ENCODE results near the gene KCNIP4. TPM values are rescaled to one million over a fixed set of nuclear protein-coding genes. Genes with fewer than 3 reads are reported as not detected.

Gene KCNIP4
- total and polyA plus RNA-seq, 2 experiments from 2014 or later, result 0.69 to 1.00 TPM

DNA sequence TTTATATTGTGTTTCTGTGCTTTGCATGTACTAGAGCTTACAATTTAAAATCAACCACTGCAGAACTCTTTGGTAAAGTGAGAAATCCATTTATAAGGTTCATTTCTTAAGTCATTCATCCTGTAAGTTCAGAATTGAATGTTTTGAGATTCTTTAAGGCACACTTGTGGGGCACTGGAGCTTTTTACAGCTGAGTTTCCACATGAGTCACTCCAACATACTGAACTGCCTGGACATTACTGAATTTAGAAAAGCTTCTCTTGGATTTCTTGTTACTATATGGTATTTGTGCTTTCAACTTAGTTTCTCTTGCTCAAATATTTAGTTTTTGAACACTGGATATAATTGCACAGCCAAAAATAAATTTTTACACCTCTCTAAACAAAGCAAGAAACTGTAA lies 1022.0 kb downstream of the KCNIP4 start:
- no peak overlapping the region for H3K4me3 ChIP-seq
- H3K36me3 ChIP-seq (replicated peaks; ENCODE audit: insufficient read depth, low read depth), result no peaks in the 10 kb centered on the region
- no peak overlapping the region for H2AFZ ChIP-seq
- H3K79me2 ChIP-seq, result no peaks in the 10 kb centered on the region
- H4K20me1 ChIP-seq (ENCODE audit: insufficient read depth, poor library complexity, severe bottlenecking), result no peaks in the 10 kb centered on the region
- H3K9me3 ChIP-seq (ENCODE audit: low read depth), result no peaks in the 10 kb centered on the region
- H3K4me1 ChIP-seq (ENCODE audit: insufficient read depth), result no peaks in the 10 kb centered on the region
- H3K27ac ChIP-seq, result no peak overlapping the region
- no peak overlapping the region for H3K4me2 ChIP-seq
- TF ChIP-seq EZH2 (IDR thresholded peaks at IDR 0.05; ENCODE audit: borderline replicate concordance) (no peak), EZH2phosphoT487 (IDR thresholded peaks at IDR 0.05; ENCODE audit: low read depth, severe bottlenecking, unreplicated experiment) (no peak)
- TF ChIP-seq, protein P1, sequence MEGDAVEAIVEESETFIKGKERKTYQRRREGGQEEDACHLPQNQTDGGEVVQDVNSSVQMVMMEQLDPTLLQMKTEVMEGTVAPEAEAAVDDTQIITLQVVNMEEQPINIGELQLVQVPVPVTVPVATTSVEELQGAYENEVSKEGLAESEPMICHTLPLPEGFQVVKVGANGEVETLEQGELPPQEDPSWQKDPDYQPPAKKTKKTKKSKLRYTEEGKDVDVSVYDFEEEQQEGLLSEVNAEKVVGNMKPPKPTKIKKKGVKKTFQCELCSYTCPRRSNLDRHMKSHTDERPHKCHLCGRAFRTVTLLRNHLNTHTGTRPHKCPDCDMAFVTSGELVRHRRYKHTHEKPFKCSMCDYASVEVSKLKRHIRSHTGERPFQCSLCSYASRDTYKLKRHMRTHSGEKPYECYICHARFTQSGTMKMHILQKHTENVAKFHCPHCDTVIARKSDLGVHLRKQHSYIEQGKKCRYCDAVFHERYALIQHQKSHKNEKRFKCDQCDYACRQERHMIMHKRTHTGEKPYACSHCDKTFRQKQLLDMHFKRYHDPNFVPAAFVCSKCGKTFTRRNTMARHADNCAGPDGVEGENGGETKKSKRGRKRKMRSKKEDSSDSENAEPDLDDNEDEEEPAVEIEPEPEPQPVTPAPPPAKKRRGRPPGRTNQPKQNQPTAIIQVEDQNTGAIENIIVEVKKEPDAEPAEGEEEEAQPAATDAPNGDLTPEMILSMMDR (IDR thresholded peaks at IDR 0.05; ENCODE audit: poor library complexity), result no peak
- no peaks in the 10 kb centered on the region for H3K9me2 ChIP-seq (replicated peaks; ENCODE audit: insufficient read depth)
- no peaks in the 10 kb centered on the region for H3K27me3 ChIP-seq
- no peak for DNase-seq (ENCODE audit: low spot score)

DNA sequence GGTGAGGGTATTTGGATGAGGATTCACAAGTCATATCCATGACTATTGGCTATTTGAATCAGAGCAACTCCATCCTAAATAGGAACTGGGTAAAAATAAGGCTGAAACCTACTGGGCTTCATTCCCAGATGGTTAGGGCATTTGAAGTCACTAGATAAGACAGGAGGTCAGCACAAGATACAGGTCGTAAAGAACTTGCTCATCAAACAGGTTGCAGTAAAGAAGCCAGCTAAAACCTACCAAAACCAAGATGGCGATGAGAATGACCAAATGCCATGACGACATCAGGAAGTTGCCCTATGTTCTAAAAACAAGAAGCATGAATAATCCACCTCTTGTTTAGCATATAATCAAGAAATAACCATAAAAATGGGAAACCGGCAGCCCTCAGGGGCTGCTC lies 1023.4 kb downstream of the KCNIP4 start:
- H3K36me3 ChIP-seq (replicated peaks; ENCODE audit: insufficient read depth, low read depth), result no peaks in the 10 kb centered on the region
- H3K9me3 ChIP-seq (ENCODE audit: low read depth), result no peaks in the 10 kb centered on the region
- H3K4me2 ChIP-seq, result no peak overlapping the region
- 94% methylated on average over 4 of the region's 4 CpGs for WGBS (ENCODE audit: low lambda C conversion rate, missing lambda C conversion rate)
- H3K27me3 ChIP-seq, result no peaks in the 10 kb centered on the region
- TF ChIP-seq EZH2 (IDR thresholded peaks at IDR 0.05; ENCODE audit: borderline replicate concordance), result no peak
- TF ChIP-seq EZH2phosphoT487 (IDR thresholded peaks at IDR 0.05; ENCODE audit: low read depth, severe bottlenecking, unreplicated experiment), result no peak
- TF ChIP-seq, protein P1 (IDR thresholded peaks at IDR 0.05; ENCODE audit: poor library complexity), result no peak
- H3K4me3 ChIP-seq, result no peak overlapping the region
- no peaks in the 10 kb centered on the region for H4K20me1 ChIP-seq (ENCODE audit: insufficient read depth, poor library complexity, severe bottlenecking)
- DNase-seq (ENCODE audit: low spot score), result no peak
- no peaks in the 10 kb centered on the region for H3K9me2 ChIP-seq (replicated peaks; ENCODE audit: insufficient read depth)
- H3K27ac ChIP-seq, result no peak overlapping the region
- H3K79me2 ChIP-seq, result no peaks in the 10 kb centered on the region
- no peak overlapping the region for H2AFZ ChIP-seq
- no peaks in the 10 kb centered on the region for H3K4me1 ChIP-seq (ENCODE audit: insufficient read depth)

DNA sequence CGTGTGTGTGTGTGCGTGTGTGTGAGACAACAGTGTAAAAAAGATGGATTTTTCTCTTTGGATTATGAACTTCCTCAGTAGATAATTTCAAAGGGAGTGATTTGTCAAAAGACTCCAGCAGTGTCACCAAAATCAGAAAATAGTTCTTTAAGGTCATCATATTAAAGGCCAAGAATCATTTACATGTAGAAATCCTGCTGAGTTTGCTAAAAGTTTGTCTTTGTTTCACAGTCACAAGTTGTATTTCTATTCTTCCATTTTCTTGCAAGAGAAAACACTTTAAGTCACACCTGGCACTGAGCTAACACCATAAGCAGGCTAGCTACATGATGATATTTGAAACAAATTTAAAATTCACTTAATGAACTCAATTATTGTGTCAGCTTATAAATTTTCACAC lies 1025.6 kb downstream of the KCNIP4 start:
- no peak overlapping the region for H3K27ac ChIP-seq
- no peaks in the 10 kb centered on the region for H3K9me2 ChIP-seq (replicated peaks; ENCODE audit: insufficient read depth)
- TF ChIP-seq EZH2 (IDR thresholded peaks at IDR 0.05; ENCODE audit: borderline replicate concordance) (no peak), EZH2phosphoT487 (IDR thresholded peaks at IDR 0.05; ENCODE audit: low read depth, severe bottlenecking, unreplicated experiment) (no peak)
- TF ChIP-seq, protein P1 (IDR thresholded peaks at IDR 0.05; ENCODE audit: poor library complexity), result no peak
- H3K79me2 ChIP-seq, result no peaks in the 10 kb centered on the region
- no peak overlapping the region for H3K4me2 ChIP-seq
- H3K9me3 ChIP-seq (ENCODE audit: low read depth), result no peaks in the 10 kb centered on the region
- H4K20me1 ChIP-seq (ENCODE audit: insufficient read depth, poor library complexity, severe bottlenecking), result no peaks in the 10 kb centered on the region
- no peak for DNase-seq (ENCODE audit: low spot score)
- H3K4me3 ChIP-seq, result no peak overlapping the region
- no peaks in the 10 kb centered on the region for H3K4me1 ChIP-seq (ENCODE audit: insufficient read depth)
- H3K36me3 ChIP-seq (replicated peaks; ENCODE audit: insufficient read depth, low read depth), result no peaks in the 10 kb centered on the region
- no peaks in the 10 kb centered on the region for H3K27me3 ChIP-seq
- 85% methylated on average over 2 of the region's 2 CpGs for WGBS (ENCODE audit: low lambda C conversion rate, missing lambda C conversion rate)
- H2AFZ ChIP-seq, result no peak overlapping the region

DNA sequence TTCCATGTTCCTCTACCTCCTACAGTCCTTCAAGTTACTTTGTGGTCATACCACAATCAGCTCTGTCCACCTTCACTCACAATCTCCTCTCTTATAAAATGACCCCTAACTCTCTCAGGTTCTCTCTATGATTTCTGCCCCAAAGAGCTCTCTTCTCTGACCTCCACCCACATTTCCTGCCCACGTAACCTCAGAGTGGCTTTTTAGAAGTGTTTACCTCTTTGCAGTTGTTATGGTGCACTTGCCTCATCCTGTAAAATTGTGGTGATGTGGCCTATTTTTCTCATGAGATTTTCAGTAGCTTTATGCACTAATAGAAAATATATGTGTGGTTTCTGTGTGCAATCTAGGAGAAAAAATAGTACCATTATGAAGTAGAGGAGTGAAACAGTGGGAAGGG lies 1032.5 kb downstream of the KCNIP4 start:
- WGBS (ENCODE audit: low lambda C conversion rate, missing lambda C conversion rate), result 68% methylated on average over 1 of the region's 1 CpG
- no peaks in the 10 kb centered on the region for H3K4me1 ChIP-seq (ENCODE audit: insufficient read depth)

More for the DNA sequence above, 1032.5 kb downstream of the KCNIP4 start:
- no peak overlapping the region for H2AFZ ChIP-seq
- no peaks in the 10 kb centered on the region for H4K20me1 ChIP-seq (ENCODE audit: insufficient read depth, poor library complexity, severe bottlenecking)
- no peak for DNase-seq (ENCODE audit: low spot score)
- H3K27me3 ChIP-seq, result no peaks in the 10 kb centered on the region
- H3K4me2 ChIP-seq, result no peak overlapping the region
- H3K27ac ChIP-seq, result no peak overlapping the region
- no peaks in the 10 kb centered on the region for H3K9me3 ChIP-seq (ENCODE audit: low read depth)
- no peak overlapping the region for H3K4me3 ChIP-seq
- no peaks in the 10 kb centered on the region for H3K36me3 ChIP-seq (replicated peaks; ENCODE audit: insufficient read depth, low read depth)
- H3K79me2 ChIP-seq, result no peaks in the 10 kb centered on the region
- no peak for TF ChIP-seq EZH2phosphoT487 (IDR thresholded peaks at IDR 0.05; ENCODE audit: low read depth, severe bottlenecking, unreplicated experiment)
- TF ChIP-seq, protein P1 (IDR thresholded peaks at IDR 0.05; ENCODE audit: poor library complexity), result no peak
- no peak for TF ChIP-seq EZH2 (IDR thresholded peaks at IDR 0.05; ENCODE audit: borderline replicate concordance)
- no peaks in the 10 kb centered on the region for H3K9me2 ChIP-seq (replicated peaks; ENCODE audit: insufficient read depth)

All from hepatocyte (in vitro differentiated cells).